Measurements from ENCODE around the gene RPL3. TPM values are rescaled to one million over a fixed set of nuclear protein-coding genes. Genes with fewer than 3 reads are reported as not detected.

The RPL3 gene
- total RNA-seq, 1 experiment from 2014 or later, result 2,830 TPM

DNA sequence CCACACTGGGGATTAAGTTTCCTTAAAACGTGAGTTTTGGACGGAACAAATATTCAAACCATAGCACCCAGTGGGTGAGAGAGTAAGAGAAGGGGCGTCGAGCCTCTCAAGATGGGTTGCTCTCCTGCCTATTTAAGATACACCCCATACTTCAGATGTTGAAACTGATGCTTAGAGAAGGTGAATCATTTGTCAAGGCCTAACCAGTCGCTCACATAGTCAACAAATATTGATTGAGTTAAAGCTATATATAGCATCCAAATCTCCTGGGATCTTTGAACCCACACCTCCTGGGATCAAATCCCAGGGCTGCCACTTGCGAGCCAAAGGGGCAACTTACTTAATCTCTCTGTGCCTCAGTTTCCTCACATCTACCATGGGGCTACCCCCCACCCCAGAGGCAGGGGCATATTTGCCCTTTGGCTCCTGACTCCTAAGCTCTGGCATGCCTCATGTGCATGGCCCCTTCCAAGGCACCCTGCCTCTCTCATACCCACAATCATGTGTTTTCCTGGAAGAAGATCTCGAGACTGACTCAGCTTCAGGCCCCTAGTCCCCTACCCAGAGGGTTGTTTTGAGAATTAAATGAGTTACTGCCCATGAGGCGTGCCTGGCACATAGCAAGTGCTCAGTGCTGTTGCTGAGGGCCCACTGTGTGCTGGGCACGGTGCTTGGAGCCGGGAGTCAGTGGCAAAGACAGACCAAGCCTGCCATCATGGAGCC lies 55.6 kb downstream of the RPL3 start:
- Histone ChIP-seq H3K23ac (ENCODE audit: insufficient read length, low read depth, low read length) (no peak overlapping the region), H2BK20ac (ENCODE audit: low read depth, low read length, poor library complexity, severe bottlenecking) (no peak overlapping the region), H3K27me3 (ENCODE audit: insufficient read depth, low read length) (no peaks in the 10 kb centered on the region), H2AFZ (ENCODE audit: low read length) (no peak overlapping the region), H3K14ac (ENCODE audit: insufficient read depth, low read length) (no peak overlapping the region), H3K79me2 (ENCODE audit: insufficient read depth, low read length) (no peaks in the 10 kb centered on the region), H2AK5ac (ENCODE audit: insufficient read length, low read length) (no peak overlapping the region), H4K5ac (ENCODE audit: insufficient read length, low read depth, low read length) (no peak overlapping the region), H3K4ac (ENCODE audit: low read depth, low read length) (no peak overlapping the region), H3K4me1 (ENCODE audit: insufficient read depth, low read length) (no peaks in the 10 kb centered on the region), H2BK15ac (ENCODE audit: low read depth, low read length) (no peak overlapping the region), H3K9me3 (ENCODE audit: control insufficient read depth, low read depth, low read length) (no peaks in the 10 kb centered on the region), H3K4me2 (ENCODE audit: insufficient read depth, insufficient read length, low read length) (no peak overlapping the region), H3K79me1 (ENCODE audit: insufficient read depth, low read depth, low read length, poor library complexity, severe bottlenecking) (no peaks in the 10 kb centered on the region), H4K8ac (replicated peaks; ENCODE audit: insufficient read length, low read depth, low read length) (no peak overlapping the region), H3K23me2 (ENCODE audit: insufficient read length, low read depth, low read length, poor library complexity, severe bottlenecking) (no peaks in the 10 kb centered on the region), H4K91ac (ENCODE audit: insufficient read length, low read depth, low read length) (no peak overlapping the region), H4K20me1 (ENCODE audit: control insufficient read depth, insufficient read depth, insufficient read length) (no peaks in the 10 kb centered on the region), H3K18ac (ENCODE audit: insufficient read length, low read depth, low read length) (no peak overlapping the region), H3K9ac (ENCODE audit: extremely low read depth, insufficient read length, low read length) (no peak overlapping the region), H2BK120ac (ENCODE audit: low read depth, low read length, poor library complexity, severe bottlenecking) (no peak overlapping the region), H3T11ph (ENCODE audit: low read length) (no peak overlapping the region), H2BK5ac (ENCODE audit: insufficient read length, low read length) (no peak overlapping the region), H3K56ac (ENCODE audit: insufficient read length, low read depth, low read length) (no peak overlapping the region), H3K27ac (ENCODE audit: insufficient read length, low read depth, low read length) (no peak overlapping the region), H2BK12ac (ENCODE audit: insufficient read length, low read depth, low read length) (no peak overlapping the region)
- H3K4me1 Mint-ChIP-seq, result peaks cover 8 to 11% of the 10 kb centered on the region in 2 experiments
- peaks cover 6 to 11% of the 10 kb centered on the region in 2 experiments; a peak in 4 of 5 replicates for H3K9me3 Mint-ChIP-seq
- no CpG with 5 or more reads among the region's 10 CpGs for WGBS (ENCODE audit: extremely low coverage, insufficient read length, low lambda C conversion rate)
- peaks cover 0 to 6% (median 0%) of the 10 kb centered on the region in 3 experiments; a peak in 1 of 7 replicates for H3K36me3 Mint-ChIP-seq (ENCODE audit: insufficient read depth in 1 of 3, low read depth in 3 of 3)
- peaks cover 10% of the 10 kb centered on the region for H3K27me3 Mint-ChIP-seq (ENCODE audit: low read depth)
- no peak overlapping the region; a peak in 2 of 7 replicates for H3K27ac Mint-ChIP-seq
- TF ChIP-seq, protein P1, sequence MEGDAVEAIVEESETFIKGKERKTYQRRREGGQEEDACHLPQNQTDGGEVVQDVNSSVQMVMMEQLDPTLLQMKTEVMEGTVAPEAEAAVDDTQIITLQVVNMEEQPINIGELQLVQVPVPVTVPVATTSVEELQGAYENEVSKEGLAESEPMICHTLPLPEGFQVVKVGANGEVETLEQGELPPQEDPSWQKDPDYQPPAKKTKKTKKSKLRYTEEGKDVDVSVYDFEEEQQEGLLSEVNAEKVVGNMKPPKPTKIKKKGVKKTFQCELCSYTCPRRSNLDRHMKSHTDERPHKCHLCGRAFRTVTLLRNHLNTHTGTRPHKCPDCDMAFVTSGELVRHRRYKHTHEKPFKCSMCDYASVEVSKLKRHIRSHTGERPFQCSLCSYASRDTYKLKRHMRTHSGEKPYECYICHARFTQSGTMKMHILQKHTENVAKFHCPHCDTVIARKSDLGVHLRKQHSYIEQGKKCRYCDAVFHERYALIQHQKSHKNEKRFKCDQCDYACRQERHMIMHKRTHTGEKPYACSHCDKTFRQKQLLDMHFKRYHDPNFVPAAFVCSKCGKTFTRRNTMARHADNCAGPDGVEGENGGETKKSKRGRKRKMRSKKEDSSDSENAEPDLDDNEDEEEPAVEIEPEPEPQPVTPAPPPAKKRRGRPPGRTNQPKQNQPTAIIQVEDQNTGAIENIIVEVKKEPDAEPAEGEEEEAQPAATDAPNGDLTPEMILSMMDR (conservative IDR thresholded peaks at IDR 0.05), result no peak
- DNase-seq, result no peak
- no peak overlapping the region for H3K4me3 Mint-ChIP-seq

Other genes starting within 250 kb of the RPL3 start
- 1.6 and 2.4 TPM in 2 replicates for gene APOBEC3G, start 242.3 kb downstream of the RPL3 start, total RNA-seq (2021)
- 0.48 TPM in 2 replicates for gene APOBEC3H, start 222.4 kb downstream of the RPL3 start, total RNA-seq (2021)
- gene CBX7, start 166.9 kb downstream of the RPL3 start, total RNA-seq (2021), result 3.7 and 4.2 TPM in 2 replicates
- 6.1 and 7.1 TPM in 2 replicates for gene PDGFB, start 74.6 kb downstream of the RPL3 start, total RNA-seq (2021)
- 13.2 and 14.3 TPM in 2 replicates for gene SYNGR1, start 30.4 kb upstream of the RPL3 start, total RNA-seq (2021)
- gene TAB1, start 80.2 kb upstream of the RPL3 start, total RNA-seq (2021), result 16.6 and 20.3 TPM in 2 replicates
- 4.7 and 5.0 TPM in 2 replicates for gene MGAT3, start 137.4 kb upstream of the RPL3 start, total RNA-seq (2021)
- gene MIEF1, start 182.7 kb upstream of the RPL3 start, total RNA-seq (2021), result 32.6 and 34.7 TPM in 2 replicates
- 455 TPM in 2 replicates for gene ATF4, start 200.9 kb upstream of the RPL3 start, total RNA-seq (2021)
- 65.0 and 72.2 TPM in 2 replicates for gene RPS19BP1, start 213.1 kb upstream of the RPL3 start, total RNA-seq (2021)